Measurements from ENCODE around the gene MSI2. TPM values are rescaled to one million over a fixed set of nuclear protein-coding genes. Genes with fewer than 3 reads are reported as not detected.

Gene MSI2
- total and polyA plus RNA-seq, 2 donors (not counting 3 experiments of a cell fraction or from before 2014, with no cell fraction given): 20.9 to 59.3 TPM

GRCh38 chr17:57425431-57425830, 169.1 kb downstream of the MSI2 start:
- TF ChIP-seq MYC (IDR thresholded peaks at IDR 0.05; ENCODE audit: low read depth, low read length) (no peak), POLR2A (IDR thresholded peaks at IDR 0.05; ENCODE audit: low read depth, low read length) (no peak), JUN (IDR thresholded peaks at IDR 0.05; ENCODE audit: borderline replicate concordance, insufficient read depth, insufficient read length, low read depth) (no peak), CTCF (IDR thresholded peaks at IDR 0.05; ENCODE audit: extremely low read depth in 1 of 2, insufficient read depth in 1 of 2, low read depth in 1 of 2, low read length in 2 of 2) (no peak), FOS (IDR thresholded peaks at IDR 0.05; ENCODE audit: borderline replicate concordance, insufficient read depth, low read length) (no peak), POLR2AphosphoS5 (IDR thresholded peaks at IDR 0.05; ENCODE audit: insufficient read depth, low read depth, low read length) (no peak), GATA2 (IDR thresholded peaks at IDR 0.05; ENCODE audit: insufficient read depth, insufficient read length, low read depth, low read length) (no peak), EZH2 (IDR thresholded peaks at IDR 0.05; ENCODE audit: borderline replicate concordance, low read depth, low read length, severe bottlenecking) (no peak)
- TF ChIP-seq, protein P1, sequence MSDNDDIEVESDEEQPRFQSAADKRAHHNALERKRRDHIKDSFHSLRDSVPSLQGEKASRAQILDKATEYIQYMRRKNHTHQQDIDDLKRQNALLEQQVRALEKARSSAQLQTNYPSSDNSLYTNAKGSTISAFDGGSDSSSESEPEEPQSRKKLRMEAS (IDR thresholded peaks at IDR 0.05; ENCODE audit: insufficient read depth, insufficient read length): no peak

More at GRCh38 chr17:57425431-57425830, 169.1 kb downstream of the MSI2 start:
- Histone ChIP-seq H3K36me3 (ENCODE audit: control insufficient read depth in 2 of 2, extremely low read depth in 1 of 2, insufficient read depth in 2 of 2, low read length in 2 of 2) (no peaks in the 10 kb centered on the region), H3K9me1 (replicated peaks; ENCODE audit: control insufficient read depth, extremely low read depth, insufficient read depth, low read length) (no peaks in the 10 kb centered on the region), H3K9me3 (replicated peaks; ENCODE audit: control insufficient read depth, insufficient read depth, low read length) (no peaks in the 10 kb centered on the region), H2AFZ (ENCODE audit: low read depth, low read length) (no peak overlapping the region), H3K9ac (replicated peaks; ENCODE audit: extremely low read depth, insufficient read depth, low read length) (no peak overlapping the region), H3K27ac (ENCODE audit: insufficient read depth, low read depth, low read length) (no peak overlapping the region), H3K4me2 (ENCODE audit: insufficient read depth, low read length) (peak overlapping the region; percentile 45), H4K20me1 (replicated peaks; ENCODE audit: control insufficient read depth, extremely low read depth, insufficient read depth, low read length) (peaks cover 4% of the 10 kb centered on the region), H3K4me3 (replicated peaks in 1 of 3; ENCODE audit: insufficient read depth in 1 of 3, low read depth in 1 of 3, low read length in 3 of 3) (no peak overlapping the region), H3K79me2 (ENCODE audit: control insufficient read depth, insufficient read depth, low read length) (no peaks in the 10 kb centered on the region), H3K27me3 (ENCODE audit: control insufficient read depth in 2 of 2, insufficient read depth in 2 of 2, low read length in 2 of 2) (no peaks in the 10 kb centered on the region), H3K4me1 (ENCODE audit: control insufficient read depth, extremely low read depth, insufficient read depth, low read length) (peaks cover 23% of the 10 kb centered on the region)
- intact Hi-C loops (cut with micrococcal nuclease): loop anchor here (1.0 kb wide), 1 partner anchor 15 kb away; no protein-coding TSS in a partner anchor
- CTCF ChIA-PET: interaction anchor here (1.1 to 1.9 kb wide), 2 partner anchors 48 to 182 kb away, joined by 3 to 7 read pairs; no protein-coding TSS in a partner anchor
- POLR2A ChIA-PET: no interaction called here
- DNase-seq (ENCODE audit: low read depth, low spot score) (no peak), FAIRE-seq (no peak)
- no TSS peak for BruUV-seq (replicated peaks)
- dilution Hi-C loops (cut with MboI; ENCODE audit: extremely low pct_ligation_motif_present, low sequenced_read_pairs): no loop called here

Data from endothelial cell of umbilical vein (primary cell).